Lower leg skin (tissue), 4 donors: ENCODE measurements around the gene VGF. TPM values are rescaled to one million over a fixed set of nuclear protein-coding genes. Genes with fewer than 3 reads are reported as not detected.

ENCODE experiments used
- DNase-seq, 2 donors: peaks; one replicate each; pipeline ENCODE4 v3.0.0-alpha.2; 2019; ENCODE audit warnings: low spot score in 2 of 2
- H3K4me3 ChIP-seq: fragments of 200-600 bp; sonication (generic); 2 replicates; pipeline ENCODE4 v1.5.1; 2017; ENCODE audit warnings: mild to moderate bottlenecking, low read depth; ENCODE audit not compliant: poor library complexity, severe bottlenecking
- POLR2A ChIP-seq, 2 donors: fragments of 450-650 bp; IDR thresholded peaks; one replicate each; pipeline ENCODE4 v1.6.1; 2016 to 2017; ENCODE audit warnings: antibody characterized with exemption in 2 of 2, mild to moderate bottlenecking in 1 of 2, moderate library complexity in 1 of 2
- WGBS, 2 donors: methylation state at CpG; one replicate each; pipeline ENCODE4 v1.1.5; 2018; 5-methylcytosine and 5-hydroxymethylcytosine counted together
- intact Hi-C: fragments of 100-400 bp; cut with DNase I; formaldehyde crosslinking; loops from one replicate; pipeline ENCODE4 v1.15.0; 2023; ENCODE audit warnings: low total_unique reads
- total RNA-seq, 4 donors: library from RNA; depleted of rRNA; stranded (reverse); fragments of >200 nt; gene quantifications; one replicate each; pipeline ENCODE4 v1.1.0, GENCODE V29; 2016
- TF ChIP-seq, protein P1 (sequence below), 3 donors: fragments of 450-650 bp; IDR thresholded peaks; one replicate each; pipeline ENCODE4 v1.5.1; 2016; ENCODE audit warnings: antibody characterized with exemption in 3 of 3, mild to moderate bottlenecking in 3 of 3, moderate library complexity in 2 of 3

The VGF gene
- total RNA-seq, 4 donors from 2014 or later, result 0.91 to 6.3 (median 2.5) TPM; not detected in 1

GRCh38 chr7:101156277-101156676 is 9.1 kb downstream of the VGF start:
- H3K4me3 ChIP-seq, result no peak overlapping the region
- intact Hi-C loops, result no loop called here
- TF ChIP-seq, protein P1, sequence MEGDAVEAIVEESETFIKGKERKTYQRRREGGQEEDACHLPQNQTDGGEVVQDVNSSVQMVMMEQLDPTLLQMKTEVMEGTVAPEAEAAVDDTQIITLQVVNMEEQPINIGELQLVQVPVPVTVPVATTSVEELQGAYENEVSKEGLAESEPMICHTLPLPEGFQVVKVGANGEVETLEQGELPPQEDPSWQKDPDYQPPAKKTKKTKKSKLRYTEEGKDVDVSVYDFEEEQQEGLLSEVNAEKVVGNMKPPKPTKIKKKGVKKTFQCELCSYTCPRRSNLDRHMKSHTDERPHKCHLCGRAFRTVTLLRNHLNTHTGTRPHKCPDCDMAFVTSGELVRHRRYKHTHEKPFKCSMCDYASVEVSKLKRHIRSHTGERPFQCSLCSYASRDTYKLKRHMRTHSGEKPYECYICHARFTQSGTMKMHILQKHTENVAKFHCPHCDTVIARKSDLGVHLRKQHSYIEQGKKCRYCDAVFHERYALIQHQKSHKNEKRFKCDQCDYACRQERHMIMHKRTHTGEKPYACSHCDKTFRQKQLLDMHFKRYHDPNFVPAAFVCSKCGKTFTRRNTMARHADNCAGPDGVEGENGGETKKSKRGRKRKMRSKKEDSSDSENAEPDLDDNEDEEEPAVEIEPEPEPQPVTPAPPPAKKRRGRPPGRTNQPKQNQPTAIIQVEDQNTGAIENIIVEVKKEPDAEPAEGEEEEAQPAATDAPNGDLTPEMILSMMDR (IDR thresholded peaks at IDR 0.05), result no peak
- TF ChIP-seq POLR2A (IDR thresholded peaks at IDR 0.05), result no peak
- 80 to 83% methylated on average over 6 of the region's 6 CpGs for WGBS, 2 donors
- DNase-seq, result no peak

DNA sequence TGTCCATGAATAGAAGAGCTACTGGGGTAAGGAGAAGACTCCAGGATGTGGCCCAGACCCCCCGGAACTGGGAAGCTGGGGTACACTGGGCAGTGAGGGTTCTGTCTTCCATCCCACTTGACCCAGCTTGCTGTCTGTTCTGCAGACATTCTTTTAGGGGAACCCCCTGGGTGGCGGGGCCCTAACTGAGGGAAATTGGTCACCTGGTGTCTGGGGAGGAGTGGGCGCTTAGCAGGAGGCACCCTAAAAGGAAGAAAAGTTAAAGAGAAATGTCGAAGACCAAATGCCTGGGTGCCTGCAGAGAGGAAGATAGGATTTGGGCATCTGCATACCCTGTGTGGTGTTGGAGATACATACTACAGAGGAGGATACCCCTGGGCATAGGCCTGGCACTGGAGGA is 10.1 kb downstream of the VGF start:
- 43 to 49% methylated on average over 4 of the region's 4 CpGs for WGBS, 2 donors
- H3K4me3 ChIP-seq, result peak overlapping the region; percentile 75
- intact Hi-C loops, result no loop called here
- DNase-seq, result no peak
- TF ChIP-seq, protein P1 (IDR thresholded peaks at IDR 0.05), result no peak
- TF ChIP-seq POLR2A (IDR thresholded peaks at IDR 0.05), result no peak

GRCh38 chr7:101154693-101155102 is 10.7 kb downstream of the VGF start:
- intact Hi-C loops, result no loop called here
- 1% methylated on average over 14 to 27 of the region's 34 CpGs for WGBS, 2 donors
- DNase-seq, result no peak

DNA sequence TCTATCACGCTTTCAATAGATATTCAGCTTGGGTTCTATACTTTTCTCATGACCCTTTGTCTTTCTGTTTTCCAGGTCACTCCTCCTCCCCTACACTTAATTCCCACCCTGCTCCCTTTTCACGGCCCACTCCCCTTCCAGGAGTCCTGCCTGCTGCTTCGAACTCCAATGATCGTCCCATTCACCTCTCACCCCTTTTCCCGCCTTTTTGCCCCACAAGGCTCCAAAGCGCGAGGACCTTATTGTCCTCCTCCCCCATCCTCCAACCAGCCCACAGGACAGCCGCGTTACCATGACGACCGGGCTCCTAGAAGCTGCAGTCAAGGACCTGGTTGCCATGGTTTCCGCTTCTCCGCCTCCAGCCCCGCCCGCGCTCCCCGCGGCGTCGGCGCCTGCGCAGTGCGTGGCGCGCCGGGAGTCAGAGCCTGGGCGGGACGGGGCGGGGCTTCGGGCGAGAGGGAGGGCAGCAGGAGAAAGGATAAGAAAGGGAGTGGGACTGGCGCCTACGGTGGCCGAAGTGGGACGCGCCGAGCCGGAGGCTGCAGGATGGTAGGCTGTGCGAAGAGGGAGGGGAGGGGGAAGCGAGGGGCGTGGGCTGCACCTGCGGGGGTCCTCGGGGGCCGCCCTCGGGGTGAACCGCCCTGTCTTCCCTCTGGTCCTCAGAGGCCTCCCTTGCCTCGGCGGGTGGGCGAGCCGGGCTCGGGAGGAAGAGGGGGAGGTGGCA is 11.2 kb downstream of the VGF start, which contains the start of gene AP1S1:
Gene AP1S1, plus strand, starts transcription at position 508 of the 724 bp plus-strand sequence. Its CDS starts 39 bp downstream, at position 547.
- peak within 1 kb of the TSS; percentile 75 for H3K4me3 ChIP-seq
- intact Hi-C loops, result no loop called here
- TF ChIP-seq, protein P1 (IDR thresholded peaks at IDR 0.05), result no peak
- no peak for TF ChIP-seq POLR2A (IDR thresholded peaks at IDR 0.05)
- 3 to 5% methylated on average over 44 to 51 of the region's 51 CpGs for WGBS, 2 donors
- DNase-seq, result peak; percentile 87 to 98

More at GRCh38 chr7:101154693-101155102, 10.7 kb downstream of the VGF start:
- TF ChIP-seq, protein P1 (IDR thresholded peaks at IDR 0.05), result no peak
- no peak for TF ChIP-seq POLR2A (IDR thresholded peaks at IDR 0.05)
- peak overlapping the region; percentile 75 for H3K4me3 ChIP-seq

DNA sequence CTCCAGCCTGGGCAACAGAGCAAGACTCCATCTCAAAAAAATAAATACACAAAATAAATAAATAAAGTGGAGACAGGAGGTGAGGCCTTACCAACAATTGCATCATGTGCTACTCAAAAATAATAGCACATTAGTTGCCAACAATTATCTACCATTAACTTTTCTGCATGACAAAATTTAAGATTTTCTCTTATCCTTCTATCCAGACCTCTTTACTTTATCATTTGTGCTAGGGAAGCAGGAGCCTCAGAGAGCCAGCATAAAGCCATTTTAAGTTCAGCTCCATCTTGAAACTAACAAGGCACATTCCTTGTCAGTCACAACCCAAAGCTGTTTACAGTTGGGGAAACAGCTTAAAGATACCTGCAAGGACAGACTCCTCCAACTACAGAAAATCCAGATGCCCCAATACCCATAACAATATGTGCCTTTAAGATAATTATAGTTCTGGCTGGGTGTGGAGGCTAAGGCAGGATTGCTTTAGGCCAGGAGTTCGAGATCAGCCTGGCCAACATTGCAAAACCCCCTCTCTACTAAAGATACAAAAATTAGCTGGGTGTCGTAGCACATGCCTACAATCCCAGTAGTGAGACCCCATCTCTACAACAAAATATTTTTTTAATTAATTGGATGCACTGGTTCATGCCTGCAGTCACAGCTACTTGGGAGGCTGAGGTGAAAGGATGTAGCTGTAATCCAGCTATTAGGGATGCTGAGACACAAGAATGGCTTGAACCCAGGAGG is 13.3 kb downstream of the VGF start:
- intact Hi-C loops, result no loop called here
- WGBS, 2 donors, result 64 to 76% methylated on average over 2 of the region's 2 CpGs
- no peak overlapping the region for H3K4me3 ChIP-seq
- TF ChIP-seq POLR2A (IDR thresholded peaks at IDR 0.05), result no peak
- TF ChIP-seq, protein P1 (IDR thresholded peaks at IDR 0.05), result no peak
- no peak for DNase-seq
